WERI-Rb-1 (cell line): ENCODE results near the gene CAPN5.

ENCODE experiments used
- DNase-seq: peaks from one replicate; pipeline ENCODE4 v3.0.0-alpha.2; 2020
- H3K27ac ChIP-seq: fragments of 250-450 bp; sonication (Bioruptor Pico); 2 replicates; pipeline ENCODE4 v1.5.1; 2020; ENCODE audit warnings: mild to moderate bottlenecking, moderate library complexity
- H3K27me3 ChIP-seq: fragments of 250-450 bp; sonication (Bioruptor Pico); 2 replicates; pipeline ENCODE4 v1.5.1; 2021; ENCODE audit warnings: mild to moderate bottlenecking, low read depth, moderate library complexity; ENCODE audit not compliant: insufficient read depth, severe bottlenecking
- H3K36me3 ChIP-seq: fragments of 250-450 bp; sonication (Bioruptor Pico); 2 replicates; pipeline ENCODE4 v1.5.1; 2020; ENCODE audit warnings: mild to moderate bottlenecking, moderate library complexity
- H3K4me3 ChIP-seq: 2 replicates; pipeline ENCODE4 v1.5.1; 2011; ENCODE audit warnings: low read depth, mild to moderate bottlenecking, control low read depth, low read length
- H3K9me3 ChIP-seq: fragments of 250-450 bp; sonication (Bioruptor Pico); 2 replicates; pipeline ENCODE4 v1.5.1; 2021; ENCODE audit warnings: mild to moderate bottlenecking, moderate library complexity; ENCODE audit not compliant: severe bottlenecking
- TF ChIP-seq, protein P1 (sequence below): IDR thresholded peaks from 2 replicates; pipeline ENCODE4 v1.5.1; 2011; ENCODE audit warnings: low read depth, mild to moderate bottlenecking, control low read depth, inconsistent platforms, low read length

Gene CAPN5

GRCh38 chr11:77079666-77080065, 12.9 kb downstream of the CAPN5 start:
- TF ChIP-seq, protein P1, sequence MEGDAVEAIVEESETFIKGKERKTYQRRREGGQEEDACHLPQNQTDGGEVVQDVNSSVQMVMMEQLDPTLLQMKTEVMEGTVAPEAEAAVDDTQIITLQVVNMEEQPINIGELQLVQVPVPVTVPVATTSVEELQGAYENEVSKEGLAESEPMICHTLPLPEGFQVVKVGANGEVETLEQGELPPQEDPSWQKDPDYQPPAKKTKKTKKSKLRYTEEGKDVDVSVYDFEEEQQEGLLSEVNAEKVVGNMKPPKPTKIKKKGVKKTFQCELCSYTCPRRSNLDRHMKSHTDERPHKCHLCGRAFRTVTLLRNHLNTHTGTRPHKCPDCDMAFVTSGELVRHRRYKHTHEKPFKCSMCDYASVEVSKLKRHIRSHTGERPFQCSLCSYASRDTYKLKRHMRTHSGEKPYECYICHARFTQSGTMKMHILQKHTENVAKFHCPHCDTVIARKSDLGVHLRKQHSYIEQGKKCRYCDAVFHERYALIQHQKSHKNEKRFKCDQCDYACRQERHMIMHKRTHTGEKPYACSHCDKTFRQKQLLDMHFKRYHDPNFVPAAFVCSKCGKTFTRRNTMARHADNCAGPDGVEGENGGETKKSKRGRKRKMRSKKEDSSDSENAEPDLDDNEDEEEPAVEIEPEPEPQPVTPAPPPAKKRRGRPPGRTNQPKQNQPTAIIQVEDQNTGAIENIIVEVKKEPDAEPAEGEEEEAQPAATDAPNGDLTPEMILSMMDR, result no peak
- peaks cover 5% of the 10 kb centered on the region for H3K9me3 ChIP-seq
- H3K27ac ChIP-seq, result no peak overlapping the region
- H3K4me3 ChIP-seq, result no peak overlapping the region
- H3K36me3 ChIP-seq, result no peaks in the 10 kb centered on the region
- no peaks in the 10 kb centered on the region for H3K27me3 ChIP-seq
- no peak for DNase-seq

DNA sequence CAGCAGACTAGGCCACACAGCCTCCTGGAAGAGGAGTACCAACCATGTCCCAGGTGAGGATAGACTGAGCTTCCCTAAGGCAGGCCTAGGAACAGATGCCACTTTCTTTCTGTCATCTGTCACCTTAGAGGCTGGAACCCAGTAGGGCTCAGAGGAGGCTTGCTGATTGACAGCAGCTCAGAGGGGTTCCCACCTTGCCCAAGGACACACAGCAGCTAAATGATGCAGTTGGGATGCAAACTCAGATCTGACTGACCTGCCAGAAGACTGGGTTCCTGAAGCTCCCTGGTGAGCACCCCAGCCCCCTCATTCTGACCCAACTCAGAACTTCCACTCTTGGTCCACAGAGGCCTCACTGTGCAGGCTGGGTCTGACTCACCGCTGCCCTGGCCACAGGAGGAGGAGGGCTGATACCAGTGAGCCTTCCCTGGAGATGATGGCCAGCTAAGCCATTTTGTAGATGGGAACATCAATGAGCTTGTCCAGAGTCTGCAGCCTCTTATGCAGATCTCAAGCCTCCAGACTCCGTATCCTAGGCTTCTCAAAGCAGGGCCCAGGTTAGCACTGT, 14.0 kb downstream of the CAPN5 start:
- H3K4me3 ChIP-seq, result no peak overlapping the region
- TF ChIP-seq, protein P1, result no peak
- DNase-seq, result no peak

DNA sequence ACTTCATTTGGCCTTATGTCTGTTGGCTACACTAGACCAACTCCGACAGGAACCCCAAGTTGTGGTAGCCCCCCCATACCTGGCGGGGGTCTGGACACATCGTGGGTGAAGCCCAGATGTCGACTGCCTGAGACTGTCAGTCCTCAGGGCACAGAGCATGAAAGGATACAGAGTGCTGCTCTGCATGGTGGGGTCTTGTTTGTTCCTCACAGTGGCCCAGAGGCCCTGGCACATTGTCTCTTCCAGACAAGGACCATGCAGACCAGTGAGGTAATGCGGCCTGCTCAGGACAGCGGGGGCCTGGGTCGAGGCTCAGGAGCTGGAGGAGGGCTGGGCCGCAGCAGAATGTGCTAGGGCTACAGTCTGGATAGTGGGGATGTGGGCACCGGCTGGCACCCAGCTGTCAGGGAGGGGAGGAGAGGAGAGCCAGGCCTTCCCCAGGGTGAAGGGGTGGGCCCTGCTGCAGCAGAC, 14.6 kb downstream of the CAPN5 start:
- Histone ChIP-seq H3K9me3 (peaks cover 5% of the 10 kb centered on the region), H3K27ac (no peak overlapping the region), H3K4me3 (no peak overlapping the region), H3K27me3 (no peaks in the 10 kb centered on the region), H3K36me3 (no peaks in the 10 kb centered on the region)
- TF ChIP-seq, protein P1, result no peak
- DNase-seq, result no peak

More for the DNA sequence above, 14.0 kb downstream of the CAPN5 start:
- Histone ChIP-seq H3K36me3 (no peaks in the 10 kb centered on the region), H3K27ac (no peak overlapping the region), H3K27me3 (no peaks in the 10 kb centered on the region), H3K9me3 (peaks cover 5% of the 10 kb centered on the region)

DNA sequence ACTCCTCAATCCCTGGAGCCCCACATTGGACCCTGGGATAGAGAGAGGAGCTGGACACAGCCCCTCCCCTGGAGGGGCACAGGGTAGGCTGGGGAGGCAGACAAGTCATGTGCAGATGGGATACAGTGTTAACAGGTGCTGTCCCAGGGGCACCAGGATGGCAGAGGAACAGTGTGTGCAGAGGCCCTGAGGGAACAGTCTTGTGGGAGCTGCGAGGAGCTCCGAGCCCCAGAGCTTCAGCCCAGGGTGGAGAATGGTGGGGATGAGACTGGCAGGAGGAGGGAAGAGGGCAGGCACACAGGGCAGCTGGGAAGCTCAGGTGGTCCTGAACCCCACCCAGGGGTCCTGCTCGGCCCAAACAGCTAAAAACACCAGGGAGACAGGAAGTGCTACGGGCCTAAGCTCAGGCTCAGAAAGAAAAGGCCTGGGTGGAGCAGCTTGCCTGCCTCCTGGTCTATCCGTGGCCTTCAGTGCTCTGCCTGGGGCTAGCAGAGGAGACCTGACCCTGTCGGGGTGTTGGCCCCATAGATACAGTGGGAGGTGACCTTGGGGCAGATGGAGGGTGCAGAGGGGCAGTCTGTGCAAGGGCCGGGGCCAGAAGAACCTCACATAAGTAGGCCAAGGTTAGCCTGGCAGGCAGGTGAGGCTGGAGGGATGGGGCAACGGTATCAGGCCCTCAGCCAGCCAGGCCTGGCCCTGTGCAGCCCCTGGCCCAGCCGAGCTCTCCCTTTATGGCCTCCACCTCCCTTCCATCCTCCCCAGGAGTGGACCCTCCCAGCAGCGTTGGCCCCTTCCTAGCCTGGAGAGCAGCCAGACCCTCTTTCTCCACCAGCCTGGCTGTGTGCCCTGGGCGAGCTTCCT, 15.4 kb downstream of the CAPN5 start:
- Histone ChIP-seq H3K27me3 (no peaks in the 10 kb centered on the region), H3K27ac (no peak overlapping the region), H3K9me3 (peaks cover 5% of the 10 kb centered on the region), H3K4me3 (no peak overlapping the region), H3K36me3 (no peaks in the 10 kb centered on the region)
- TF ChIP-seq, protein P1, result no peak
- no peak for DNase-seq

- TF ChIP-seq, protein P1, result no peak
Observed at GRCh38 chr11:77082838-77083565, 16.2 kb downstream of the CAPN5 start.

More at GRCh38 chr11:77082838-77083565, 16.2 kb downstream of the CAPN5 start:
- H3K9me3 ChIP-seq, result peaks cover 5% of the 10 kb centered on the region
- H3K27ac ChIP-seq, result no peak overlapping the region
- DNase-seq, result peak; percentile 2
- H3K4me3 ChIP-seq, result no peak overlapping the region
- H3K27me3 ChIP-seq, result no peaks in the 10 kb centered on the region
- H3K36me3 ChIP-seq, result no peaks in the 10 kb centered on the region
